Fibroblast of pulmonary artery (primary cell): Measurements from ENCODE around the gene ABCA2.

ENCODE experiments used
- DNase-seq: peaks from one replicate; pipeline ENCODE4 v3.0.0-alpha.2; 2010; ENCODE audit warnings: low read depth
- H3K4me3 ChIP-seq: replicated peaks from 2 replicates; pipeline ENCODE4 v1.5.1; 2011; ENCODE audit warnings: low read depth, mild to moderate bottlenecking, control low read depth, low read length, moderate library complexity
- TF ChIP-seq, protein P1 (sequence below): IDR thresholded peaks from 2 replicates; pipeline ENCODE4 v1.5.1; 2011; ENCODE audit warnings: mild to moderate bottlenecking, control low read depth, low read length, inconsistent platforms; ENCODE audit errors: missing control alignments

ABCA2 gene

DNA sequence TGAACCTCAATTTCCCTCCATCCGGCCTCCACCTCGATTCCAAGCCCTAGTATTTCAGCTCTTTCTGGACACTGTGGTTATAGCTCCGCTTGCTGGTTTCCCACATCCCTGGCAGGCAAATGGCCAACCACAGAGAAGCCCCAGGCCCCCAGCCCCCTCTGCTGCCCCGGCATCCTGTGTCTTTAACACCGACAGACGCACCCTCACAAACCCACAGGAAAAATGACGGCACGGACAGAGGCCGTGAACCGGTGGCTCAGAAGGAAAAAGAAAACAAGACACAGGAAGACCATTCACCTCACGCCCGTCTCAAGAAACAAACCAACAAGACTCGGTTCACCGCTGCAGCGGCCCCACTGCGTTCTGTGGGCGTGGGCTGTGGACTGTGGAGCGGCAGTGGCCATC, 30.2 kb downstream of the ABCA2 start:
- no peak overlapping the region for H3K4me3 ChIP-seq
- DNase-seq: no peak
- TF ChIP-seq, protein P1, sequence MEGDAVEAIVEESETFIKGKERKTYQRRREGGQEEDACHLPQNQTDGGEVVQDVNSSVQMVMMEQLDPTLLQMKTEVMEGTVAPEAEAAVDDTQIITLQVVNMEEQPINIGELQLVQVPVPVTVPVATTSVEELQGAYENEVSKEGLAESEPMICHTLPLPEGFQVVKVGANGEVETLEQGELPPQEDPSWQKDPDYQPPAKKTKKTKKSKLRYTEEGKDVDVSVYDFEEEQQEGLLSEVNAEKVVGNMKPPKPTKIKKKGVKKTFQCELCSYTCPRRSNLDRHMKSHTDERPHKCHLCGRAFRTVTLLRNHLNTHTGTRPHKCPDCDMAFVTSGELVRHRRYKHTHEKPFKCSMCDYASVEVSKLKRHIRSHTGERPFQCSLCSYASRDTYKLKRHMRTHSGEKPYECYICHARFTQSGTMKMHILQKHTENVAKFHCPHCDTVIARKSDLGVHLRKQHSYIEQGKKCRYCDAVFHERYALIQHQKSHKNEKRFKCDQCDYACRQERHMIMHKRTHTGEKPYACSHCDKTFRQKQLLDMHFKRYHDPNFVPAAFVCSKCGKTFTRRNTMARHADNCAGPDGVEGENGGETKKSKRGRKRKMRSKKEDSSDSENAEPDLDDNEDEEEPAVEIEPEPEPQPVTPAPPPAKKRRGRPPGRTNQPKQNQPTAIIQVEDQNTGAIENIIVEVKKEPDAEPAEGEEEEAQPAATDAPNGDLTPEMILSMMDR: no peak

DNA sequence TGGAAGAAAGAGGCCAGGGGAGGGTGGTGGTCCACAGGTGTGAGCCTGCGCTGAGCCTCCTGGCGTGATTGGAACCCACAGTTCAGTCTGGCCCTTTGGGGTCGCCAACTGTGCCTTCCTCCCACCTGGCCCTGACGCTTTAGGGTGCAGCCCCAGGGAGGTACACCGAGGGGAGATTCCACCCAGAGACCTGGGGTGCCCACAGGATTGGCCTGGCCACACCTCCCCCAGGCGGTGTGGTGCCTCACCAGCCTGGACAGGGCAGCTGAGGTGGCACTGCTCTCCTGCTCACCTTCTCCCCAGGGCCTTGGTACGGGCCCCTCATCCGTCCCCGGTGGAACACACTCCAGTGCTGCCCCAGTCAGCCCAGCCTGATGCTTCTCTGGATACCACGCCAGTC, 30.7 kb downstream of the ABCA2 start:
- TF ChIP-seq, protein P1: no peak
- no peak for DNase-seq
- no peak overlapping the region for H3K4me3 ChIP-seq

DNA sequence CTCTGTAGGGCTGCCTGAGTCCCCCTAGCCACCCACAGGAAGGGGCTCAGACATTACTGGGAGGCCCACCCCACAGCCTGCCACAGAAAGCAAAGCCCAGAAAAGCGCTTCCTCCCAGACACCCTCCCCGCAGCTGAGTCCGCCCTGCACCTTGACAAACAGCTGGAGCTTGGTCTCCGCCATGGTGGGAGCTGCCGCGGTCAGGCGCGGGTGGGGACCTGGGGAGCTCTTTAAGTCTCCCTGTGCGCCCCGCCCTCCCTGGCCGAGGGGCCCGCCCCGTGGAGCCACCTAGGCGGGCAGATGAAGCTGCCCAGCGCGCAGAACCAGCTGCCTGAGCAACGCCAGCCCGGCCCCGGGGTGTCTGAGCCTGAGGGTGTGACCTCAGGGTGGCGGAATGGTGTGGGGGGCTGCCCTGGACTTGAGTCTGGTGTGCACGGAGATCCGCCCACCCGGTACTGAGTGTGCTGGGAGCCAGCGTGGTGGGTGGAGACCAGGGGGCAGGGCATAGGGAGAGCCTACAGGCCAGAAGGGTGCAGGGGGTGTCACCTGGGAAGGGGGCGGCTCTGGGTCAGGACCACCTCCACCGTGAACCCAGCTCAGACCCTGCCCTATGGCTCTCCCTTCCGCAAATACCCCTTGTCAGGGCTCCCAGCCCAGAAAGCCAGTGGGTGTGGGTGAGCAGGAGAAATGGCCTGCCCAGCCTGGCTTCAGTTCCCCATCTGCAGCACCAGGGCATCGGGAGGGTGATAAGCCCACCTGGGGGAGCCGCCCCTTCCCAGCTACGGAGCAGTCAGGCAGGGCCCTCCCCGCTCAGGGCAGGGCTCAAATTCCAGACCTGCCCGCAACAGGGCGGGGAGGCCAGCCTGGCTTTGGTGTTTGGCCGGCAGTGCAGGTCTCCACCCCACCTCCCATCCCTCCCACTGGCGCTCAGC, 31.4 kb downstream of the ABCA2 start, which contains the start of gene CLIC3:
Gene CLIC3 (minus strand): TSS at position 208 of the 932 bp plus-strand sequence. CDS start 25 bp downstream, at position 183.
- no peak for DNase-seq
- TF ChIP-seq, protein P1: no peak
- H3K4me3 ChIP-seq: no peak within 1 kb of the TSS

DNA sequence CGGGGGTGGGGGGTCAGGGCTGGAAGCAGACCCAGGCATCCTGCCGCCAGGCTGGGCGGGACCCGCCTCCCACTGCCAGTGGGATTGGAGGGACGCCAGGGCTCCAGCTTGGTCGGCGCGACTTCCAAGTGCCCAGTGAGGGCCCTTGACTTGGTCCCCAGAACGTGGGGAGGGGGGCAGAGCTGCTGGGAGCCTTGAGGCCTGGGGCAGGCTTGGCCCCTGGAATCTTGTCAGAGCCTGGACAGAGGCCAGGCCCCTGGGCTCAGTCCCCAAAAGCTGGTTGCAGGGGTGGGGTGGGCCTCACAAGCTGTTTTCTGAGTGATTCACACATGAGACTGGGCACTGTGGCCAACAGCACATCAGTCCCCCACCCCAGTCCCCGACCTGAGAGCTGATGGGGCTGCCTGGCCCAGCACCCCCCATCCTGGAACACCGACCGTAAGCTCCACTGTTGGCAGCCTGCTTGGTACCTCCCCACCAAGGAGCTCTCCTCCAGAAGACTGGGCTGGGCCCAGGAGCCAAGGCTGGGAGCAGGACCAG, 32.2 kb downstream of the ABCA2 start:
- no peak for DNase-seq
- TF ChIP-seq, protein P1: no peak
- no peak overlapping the region for H3K4me3 ChIP-seq

DNA sequence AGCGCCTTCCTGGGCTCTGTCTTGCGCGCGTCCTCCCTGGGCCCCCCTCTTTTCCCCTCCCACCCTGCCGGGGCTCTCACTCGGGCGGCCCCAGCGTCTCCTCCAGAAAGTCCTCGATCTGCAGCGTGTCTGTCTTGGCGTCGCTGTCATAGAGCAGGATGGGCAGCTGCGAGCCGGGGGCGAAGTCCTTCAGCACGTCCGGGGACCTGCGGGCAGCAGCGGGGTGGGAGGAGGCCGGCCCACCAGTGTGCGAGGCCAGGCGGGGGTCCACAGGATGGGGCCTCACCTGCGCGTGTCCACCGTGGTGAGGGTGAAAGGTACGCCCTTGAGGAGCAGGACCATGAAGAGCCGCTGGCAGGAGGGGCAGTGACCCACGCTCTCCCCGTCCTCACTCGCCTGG, 32.7 kb downstream of the ABCA2 start:
- TF ChIP-seq, protein P1: no peak
- DNase-seq: no peak
- no peak overlapping the region for H3K4me3 ChIP-seq

DNA sequence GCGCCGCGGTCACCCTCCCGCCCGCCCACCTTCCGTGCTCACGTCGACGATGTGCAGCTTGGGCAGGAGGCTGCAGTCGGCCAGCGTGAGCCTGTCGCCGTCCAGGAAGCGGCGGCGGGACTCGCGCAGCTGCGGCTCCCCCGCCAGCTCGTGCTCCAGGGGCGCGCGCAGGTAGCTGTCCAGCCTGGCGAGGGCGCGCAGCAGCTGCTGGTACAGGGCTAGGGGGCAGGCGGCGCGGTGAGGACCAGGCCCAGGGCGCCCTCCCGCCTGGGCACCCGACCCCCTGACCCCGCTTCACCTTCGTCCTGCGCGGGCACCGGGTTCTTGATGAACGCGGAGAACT, 33.2 kb downstream of the ABCA2 start:
- no peak overlapping the region for H3K4me3 ChIP-seq
- no peak for DNase-seq
- TF ChIP-seq, protein P1: no peak
